ENCODE results near the gene LRRTM2.
"Not testable (repeated sequence)": the region's sequence is repeated elsewhere in the genome, so short reads cannot be mapped to it uniquely, and the experiment has no call there.

Gene LRRTM2

DNA sequence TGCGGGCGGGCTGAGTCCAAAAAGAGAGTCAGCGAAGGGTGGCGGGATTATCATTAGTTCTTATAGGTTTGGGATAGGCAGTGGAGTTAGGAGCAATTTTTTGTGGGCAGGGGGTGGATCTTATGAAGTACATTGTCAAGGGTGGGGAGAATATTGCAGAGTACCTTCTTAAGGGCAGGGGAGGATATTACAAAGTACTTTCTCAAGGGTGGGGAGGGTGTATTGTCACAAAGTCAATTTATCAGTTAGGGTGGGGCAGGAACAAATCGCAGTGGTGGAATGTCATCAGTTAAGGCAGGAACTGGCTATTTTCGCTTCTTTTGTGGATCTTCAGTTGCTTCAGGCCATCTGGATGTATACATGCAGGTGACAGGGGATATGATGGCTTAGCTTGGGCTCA lies 40.3 kb downstream of the LRRTM2 start:
- not testable (repeated sequence) for DNase-seq

DNA sequence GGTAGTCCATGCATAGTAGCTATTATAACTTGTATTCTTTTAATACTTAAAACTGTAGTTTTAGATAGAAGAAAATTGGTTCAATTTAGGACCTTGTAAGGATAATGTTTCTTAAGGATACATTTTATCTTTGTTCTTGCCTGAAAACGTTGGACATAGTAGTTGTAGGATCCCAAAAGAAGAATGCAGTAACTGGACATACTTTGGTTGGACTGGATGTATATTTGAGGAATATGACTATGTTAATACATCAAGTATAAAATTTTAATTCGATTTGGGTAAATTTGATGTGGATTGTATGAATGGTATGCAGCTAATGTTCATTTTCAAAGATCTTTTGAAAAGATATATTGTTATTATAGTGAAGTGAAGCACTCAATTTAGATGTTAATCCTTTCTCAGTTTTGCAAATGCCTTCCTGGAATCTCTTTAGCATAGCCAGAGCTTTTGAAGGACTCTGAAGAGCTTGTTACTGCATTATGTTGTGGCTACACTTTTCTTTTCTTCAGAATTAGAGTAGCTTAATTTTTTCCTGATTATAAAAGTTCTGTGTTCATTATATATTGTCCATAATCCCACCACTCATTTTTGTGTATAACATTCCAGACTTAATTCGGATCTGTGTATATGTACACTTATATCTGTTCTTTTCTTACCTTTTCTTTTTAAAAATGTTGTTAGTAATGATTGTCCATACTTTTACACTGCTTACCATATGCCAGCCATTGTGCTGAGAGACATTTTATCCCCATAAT lies 41.2 kb downstream of the LRRTM2 start:
- DNase-seq = no peak

DNA sequence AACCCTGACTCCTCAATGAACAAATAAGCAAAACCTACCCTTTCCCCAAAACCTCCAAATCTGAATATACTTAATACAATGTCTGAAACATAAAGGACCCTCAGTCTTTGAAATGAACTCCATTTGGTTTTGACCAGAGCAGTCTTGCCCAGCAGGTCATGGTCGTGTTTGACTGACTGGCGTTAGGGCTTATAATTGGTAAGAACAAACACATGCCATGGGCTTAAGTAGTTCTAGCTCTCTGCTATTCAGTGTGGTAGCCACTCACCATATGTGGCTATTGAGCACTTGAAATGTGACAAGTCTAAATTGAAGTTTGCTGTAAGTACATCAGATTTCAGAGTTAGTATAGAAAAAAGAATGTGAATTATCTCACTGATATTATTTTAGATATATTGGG lies 42.1 kb downstream of the LRRTM2 start:
- DNase-seq = no peak

DNA sequence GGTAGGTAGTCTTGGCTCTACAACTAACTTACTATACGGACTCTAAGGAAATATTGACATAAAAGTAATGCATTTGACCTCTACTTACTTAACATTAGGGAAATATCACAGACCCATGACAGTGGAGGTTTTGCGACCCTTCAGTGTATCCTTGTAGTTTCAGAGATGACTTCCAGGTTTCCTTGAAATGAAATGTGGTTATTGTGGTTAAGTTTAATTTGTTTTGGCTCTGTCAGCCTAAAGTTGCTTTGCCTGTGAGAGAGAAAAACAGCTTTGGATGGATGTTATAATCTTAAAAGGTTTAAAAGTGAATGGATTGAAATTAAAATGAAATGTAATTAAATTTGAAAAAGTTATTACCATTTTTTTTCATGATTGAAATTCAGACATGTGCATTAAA lies 42.9 kb downstream of the LRRTM2 start:
- DNase-seq = no peak

DNA sequence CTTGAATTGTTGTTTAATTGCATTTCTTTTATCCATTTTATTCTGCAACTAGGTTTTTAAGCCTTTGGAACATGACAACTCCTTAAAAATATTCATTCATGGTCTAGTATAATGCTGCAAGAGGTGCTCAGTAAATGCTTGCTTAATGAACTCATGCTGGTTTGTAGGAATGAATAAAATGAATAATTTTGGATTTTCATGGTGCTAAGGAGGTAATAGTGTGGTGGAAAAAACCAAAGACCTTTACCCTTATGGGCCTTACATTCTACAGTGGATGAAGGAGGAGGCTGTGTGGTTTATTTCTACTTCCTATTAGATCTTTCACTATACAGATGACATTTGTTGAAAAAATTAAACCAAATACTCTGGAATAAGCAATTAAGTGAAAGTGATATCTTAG lies 43.4 kb downstream of the LRRTM2 start:
- no peak for DNase-seq

DNA sequence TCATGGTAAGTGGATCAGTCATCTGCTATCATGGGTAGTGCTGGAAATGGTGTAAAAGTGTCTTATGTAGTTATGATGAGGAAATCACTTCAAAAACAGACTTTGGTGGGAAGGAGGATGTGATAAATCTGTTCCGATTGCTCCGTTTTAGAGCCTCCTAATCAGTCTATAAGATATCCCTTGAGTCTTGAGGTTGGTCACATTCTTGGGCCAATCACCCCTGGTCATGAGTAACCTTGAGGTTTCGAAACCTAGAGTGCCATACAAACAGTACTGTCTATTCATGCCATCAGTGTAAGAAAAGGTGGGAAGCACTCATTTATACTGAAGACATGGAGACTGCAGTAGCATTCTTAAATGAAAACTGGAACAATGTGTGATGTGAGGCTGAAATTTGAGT lies 45.8 kb downstream of the LRRTM2 start:
- DNase-seq = no peak

DNA sequence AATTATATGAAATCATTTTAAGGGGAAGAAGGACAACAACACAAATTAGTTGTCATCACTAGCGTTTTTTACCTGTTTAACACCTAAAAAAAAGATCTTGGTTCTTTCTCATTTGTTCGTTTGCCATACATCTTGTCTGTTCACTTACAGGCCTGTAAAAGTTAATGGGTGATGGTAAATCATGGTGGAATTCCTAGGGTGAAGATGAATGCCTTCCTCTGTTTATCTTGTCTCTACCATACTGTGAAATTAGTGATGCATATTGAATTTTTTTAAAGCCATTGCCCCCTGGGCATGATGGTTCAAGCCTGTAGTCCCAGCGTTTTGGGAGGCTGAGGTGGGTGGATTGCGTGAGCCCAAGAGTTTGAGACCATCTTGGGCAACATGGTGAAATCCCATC lies 46.6 kb downstream of the LRRTM2 start:
- DNase-seq = no peak

DNA sequence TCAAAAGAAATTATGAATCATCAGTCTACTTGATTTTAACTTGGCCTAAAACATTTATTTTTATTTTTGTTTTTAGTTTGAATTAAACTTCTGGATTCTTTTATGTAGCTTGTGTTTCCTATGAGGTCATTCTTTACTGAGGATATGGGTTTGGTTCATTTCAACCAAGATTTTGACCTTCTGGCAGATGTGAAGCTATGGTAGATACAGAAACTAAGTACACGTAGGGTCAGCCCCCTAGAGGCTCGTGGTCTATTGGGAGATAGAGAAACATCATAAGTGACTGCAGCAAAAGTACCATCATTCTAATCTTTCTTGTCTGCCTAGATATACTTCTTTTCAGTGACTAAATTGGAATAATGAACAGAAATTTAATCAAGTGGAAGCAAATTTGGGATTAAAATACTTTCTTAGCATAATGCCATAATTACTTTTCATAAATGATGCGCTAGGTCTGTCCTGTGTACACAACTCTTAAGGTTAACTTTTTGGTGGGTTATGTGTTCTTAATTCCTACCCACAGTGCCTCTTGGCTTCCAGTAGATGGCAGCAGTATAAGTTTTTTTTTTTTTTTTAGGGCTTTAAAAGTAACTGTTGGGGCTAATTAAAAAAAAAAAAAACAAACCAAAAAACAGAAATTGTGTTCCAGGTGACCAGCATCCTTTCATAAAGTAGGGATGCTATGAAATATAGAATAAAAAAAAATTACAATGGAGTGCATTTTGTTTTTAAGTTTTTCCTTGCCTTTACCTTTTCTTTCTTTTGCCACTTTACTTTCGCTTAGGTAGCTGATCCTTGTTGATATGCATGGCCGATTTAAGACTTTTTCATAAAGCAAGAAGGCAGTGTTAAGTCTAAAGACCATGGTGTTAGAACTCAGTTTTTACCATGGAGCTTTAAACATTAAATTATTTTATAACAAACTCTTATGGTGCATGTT lies 49.9 kb downstream of the LRRTM2 start:
- no peak for DNase-seq

DNA sequence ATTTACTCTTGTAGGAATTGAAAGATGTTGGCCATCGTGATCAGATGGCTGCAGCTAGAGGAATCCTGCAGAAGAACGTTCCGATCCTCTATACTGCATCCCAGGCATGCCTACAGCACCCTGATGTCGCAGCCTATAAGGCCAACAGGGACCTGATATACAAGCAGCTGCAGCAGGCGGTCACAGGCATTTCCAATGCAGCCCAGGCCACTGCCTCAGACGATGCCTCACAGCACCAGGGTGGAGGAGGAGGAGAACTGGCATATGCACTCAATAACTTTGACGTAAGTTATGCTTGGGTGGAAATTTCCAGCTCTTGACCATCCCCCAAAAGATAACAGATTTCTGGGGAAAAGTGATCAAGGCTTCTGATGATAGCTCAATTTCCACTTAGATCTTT lies 50.6 kb downstream of the LRRTM2 start:
- no peak for DNase-seq

DNA sequence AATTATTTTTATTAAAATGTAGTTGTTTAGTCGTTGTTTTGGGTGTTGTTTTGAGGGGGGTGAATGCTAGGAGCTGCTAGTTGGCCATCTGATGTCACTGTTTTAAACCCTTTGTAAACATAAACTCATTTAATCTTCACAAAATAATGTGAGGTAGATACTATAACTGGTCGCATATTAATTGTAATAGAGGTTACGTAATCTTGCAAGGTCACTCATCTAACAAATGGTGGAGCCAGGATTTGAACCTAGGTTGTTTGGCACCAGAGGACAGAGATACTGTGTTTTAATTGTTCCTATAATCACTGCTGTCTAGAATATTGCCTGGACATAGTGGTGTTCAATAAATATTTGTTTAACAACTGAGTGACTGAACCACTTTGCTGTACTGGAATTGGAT lies 54.4 kb downstream of the LRRTM2 start:
- no peak for DNase-seq

DNA sequence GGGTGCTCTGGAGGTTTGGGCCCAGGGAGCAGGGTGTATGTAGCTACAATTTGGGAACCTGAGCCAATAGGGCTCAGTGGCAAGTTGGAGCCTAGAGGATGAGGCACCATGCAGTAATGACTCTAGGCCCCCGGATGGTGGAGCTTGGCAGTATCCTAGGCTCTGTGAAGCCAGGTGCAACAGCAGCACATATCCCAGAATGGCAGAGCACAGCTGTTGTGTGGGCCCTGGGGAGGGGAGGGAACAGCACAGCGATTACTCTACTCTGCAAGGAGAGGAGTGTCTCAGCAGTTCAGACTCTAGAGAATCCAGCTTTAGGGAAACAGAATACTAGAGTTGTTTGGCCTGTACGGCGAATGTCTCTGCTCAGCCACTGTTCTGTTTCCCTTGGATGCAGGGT lies 56.1 kb downstream of the LRRTM2 start:
- DNase-seq = no peak
